HG02840 (cell line): ENCODE data around the gene ASF1A.

Source experiments
- ATAC-seq: cut with Tn5 transposase; IDR thresholded peaks from one replicate; pipeline ENCODE4 v1.9.1; 2021; ENCODE audit warnings: mild to moderate bottlenecking, moderate library complexity, moderate number of reproducible peaks; ENCODE audit not compliant: unreplicated experiment, low FRiP score

ASF1A gene

DNA sequence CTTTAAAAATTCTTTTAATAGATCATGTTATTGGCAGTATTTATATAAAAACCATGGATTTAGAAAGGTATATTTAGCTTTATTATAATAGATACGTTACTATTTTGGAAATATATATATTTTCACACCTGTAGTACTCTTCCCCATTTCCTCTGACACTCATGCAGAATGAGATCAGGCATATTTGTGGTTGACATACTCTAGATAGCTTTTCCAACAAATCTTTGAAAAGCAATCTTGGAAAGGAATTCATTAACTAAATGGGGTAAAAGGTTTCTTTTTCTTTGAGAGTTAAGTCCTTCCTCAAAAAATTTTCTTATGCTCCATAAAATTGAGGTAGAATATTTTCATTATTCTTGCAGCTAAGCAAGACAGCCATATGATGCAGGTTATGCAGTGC is 14.5 kb downstream of the ASF1A start:
- no peak for ATAC-seq

DNA sequence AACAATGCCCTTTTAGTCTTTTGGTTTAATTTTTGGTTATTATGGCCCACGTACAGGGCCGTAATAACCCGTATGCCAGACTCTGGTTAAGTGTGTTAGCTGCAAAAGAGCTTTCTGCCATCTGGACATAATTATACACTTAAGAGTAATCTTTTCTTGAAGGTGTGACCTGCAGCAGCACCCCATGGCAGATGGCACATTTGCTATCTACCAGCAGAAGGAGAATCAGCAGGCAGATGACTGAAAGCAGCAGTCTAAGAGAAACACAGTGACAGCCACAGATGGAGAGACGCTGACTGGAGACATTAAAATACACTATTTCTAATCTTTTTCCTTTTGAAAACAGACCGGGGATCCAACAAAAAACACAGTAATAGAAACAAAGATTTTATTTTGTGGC is 18.7 kb downstream of the ASF1A start:
- ATAC-seq, result no peak

DNA sequence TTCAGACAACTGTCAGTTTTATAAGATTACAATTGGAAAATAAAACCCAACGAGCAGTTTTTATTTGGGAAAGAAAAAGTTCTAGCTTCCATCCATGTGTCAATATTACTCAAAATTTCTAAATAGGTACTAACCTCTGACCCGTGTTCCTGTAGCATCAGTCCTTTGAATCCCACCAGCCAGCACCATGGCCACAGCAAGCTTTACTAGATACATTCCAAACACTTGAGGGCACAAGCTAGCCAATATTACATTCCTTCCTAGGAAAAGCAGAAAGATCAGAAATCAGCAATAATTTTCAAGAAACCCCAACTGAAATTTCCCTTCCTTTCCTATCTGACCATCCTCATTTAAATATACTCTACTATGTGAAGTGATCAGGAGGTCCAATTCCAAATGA is 19.2 kb downstream of the ASF1A start:
- no peak for ATAC-seq

DNA sequence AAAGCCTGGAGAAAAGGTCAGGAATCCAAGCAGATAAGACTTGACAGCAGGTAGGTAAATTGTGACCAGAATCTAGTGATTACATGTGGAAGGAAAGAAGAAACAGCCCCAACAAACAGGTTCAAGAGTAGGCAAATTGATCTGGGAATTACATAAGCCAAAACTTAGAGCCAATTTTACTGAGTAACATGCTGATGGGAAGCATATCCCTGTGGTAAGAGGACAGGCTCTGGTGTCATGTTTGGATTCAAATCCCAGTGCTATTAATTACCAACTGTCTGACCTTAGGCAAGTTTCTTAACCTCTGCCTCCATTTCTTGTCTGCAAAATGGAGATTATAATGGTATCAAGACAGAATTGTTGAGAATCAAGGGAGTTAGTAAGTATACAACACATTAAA is 20.6 kb downstream of the ASF1A start:
- no peak for ATAC-seq

DNA sequence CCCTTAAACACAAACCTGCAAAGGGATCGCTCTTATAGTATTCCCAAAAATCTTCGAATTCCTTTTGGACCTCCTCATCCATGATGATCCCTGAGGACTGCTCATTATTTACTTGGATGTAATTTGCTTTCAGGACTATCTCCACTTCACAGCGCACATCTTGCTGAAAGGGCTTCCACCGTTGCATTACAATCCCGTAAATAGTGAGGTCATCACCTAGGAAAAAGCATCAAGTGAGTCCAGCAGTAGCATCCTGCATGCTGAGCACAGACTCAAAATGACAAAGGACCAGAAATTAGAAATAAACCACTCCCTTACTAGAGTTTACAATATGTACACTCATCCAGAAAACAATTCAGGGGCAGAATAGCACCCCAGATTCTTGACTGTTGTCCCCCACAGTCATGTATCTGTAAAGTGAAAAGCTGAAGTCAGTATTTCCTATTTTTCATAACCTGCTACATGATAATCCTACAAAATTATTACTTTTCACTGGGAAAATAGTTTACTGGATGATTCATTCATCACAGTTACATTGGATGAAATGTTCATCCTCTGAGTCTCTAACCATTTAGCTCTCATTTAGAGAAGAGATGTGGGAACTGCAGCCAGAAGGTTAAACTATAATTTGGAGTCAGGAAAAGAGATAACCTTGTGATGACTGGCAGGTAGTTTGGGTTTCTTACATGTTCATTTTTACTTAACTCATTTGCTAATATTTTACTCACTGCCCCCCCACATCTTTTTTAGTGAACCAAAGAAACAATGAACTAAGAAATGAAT is 23.8 kb downstream of the ASF1A start:
- ATAC-seq, result no peak

DNA sequence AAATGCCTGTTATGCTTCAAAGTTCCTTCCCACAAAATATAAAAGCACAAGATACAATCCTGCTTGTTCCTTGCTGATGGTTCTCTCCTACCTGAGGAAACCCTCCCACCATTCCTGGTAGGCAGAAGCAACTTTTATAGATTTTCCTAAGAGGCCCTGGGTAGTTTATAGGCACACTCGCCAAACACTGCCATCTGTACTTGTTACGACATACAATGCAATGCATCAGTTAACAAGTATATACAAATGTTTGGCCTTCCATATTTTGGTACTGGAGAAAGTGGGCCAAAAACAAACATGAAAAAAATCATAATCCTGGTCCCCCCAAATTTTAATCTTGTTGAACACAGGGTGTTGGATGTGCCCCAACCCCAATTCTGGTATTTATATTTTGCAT is 24.4 kb downstream of the ASF1A start:
- ATAC-seq, result no peak

DNA sequence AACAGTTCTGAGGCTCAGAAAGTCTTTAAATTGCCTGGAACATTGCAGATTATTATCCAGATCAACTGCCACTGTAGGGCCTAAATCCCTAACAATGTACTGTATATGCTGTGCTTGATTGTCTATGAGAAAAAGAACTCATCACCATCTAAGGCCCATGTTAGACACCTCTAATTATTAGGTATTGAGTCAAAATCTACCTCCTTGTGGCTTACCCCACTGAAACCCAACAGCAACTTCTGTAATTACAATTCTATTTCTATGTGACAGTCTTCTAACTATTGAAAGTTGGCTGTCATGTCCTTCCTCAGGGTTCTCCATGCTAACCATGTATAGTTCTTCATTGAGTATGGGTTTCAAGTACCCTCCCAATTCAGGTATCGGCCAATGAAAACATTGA is 27.1 kb downstream of the ASF1A start:
- ATAC-seq, result no peak

DNA sequence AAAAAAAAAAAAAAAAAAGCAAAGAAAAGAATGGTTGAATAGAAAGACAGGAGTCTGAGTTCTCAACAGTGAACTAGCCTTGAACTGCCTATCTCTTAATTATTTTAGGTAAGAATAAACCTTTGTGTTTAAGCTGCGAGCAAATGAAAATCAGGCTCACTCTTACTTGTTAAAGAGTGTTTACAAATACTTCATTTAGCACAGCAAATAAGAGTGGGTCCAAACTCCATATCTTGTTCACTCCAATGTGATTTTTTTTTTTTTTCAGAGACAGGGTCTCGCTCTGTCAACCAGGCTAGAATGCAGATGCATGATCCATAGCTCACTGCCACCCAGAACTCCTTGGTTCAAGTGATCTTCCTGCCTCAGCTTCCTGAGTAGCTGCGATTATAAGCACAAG is 29.1 kb downstream of the ASF1A start:
- no peak for ATAC-seq

DNA sequence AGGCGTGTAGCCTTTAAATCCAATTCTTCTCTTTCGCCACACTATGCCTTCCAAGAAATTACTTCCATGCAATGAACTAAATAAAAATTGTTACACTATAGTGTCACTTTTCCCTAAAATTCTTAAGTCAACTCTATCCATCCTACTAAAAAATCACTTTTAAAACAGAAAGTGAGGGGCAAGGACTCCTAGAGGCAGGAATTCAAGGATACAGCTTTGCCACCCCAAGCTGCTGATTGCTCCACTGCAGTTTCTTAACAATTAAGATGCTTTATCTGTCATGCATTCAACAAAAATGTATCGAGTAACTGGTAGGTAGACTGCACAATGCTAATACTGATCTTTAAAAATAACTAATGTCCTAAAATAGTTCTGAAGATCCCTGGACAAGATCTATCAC is 36.7 kb downstream of the ASF1A start:
- no peak for ATAC-seq

DNA sequence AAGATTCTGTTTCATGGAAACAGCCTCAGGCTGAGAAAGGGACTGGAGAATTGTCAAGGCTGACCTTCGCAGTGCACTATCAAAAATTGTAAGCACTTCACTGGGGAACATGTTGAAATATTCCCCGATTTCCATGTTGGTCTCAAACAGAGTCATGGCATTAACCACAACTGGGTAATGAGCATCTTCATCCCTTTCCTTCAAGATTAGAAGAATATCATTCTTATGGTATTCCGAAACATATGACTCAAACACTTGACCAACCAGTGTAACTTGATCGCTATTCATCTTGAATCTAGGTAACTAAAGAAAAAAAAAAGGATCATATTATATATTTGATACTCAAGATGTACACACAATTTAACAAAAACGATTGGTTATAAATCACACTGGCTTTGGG is 37.5 kb downstream of the ASF1A start:
- ATAC-seq, result no peak

DNA sequence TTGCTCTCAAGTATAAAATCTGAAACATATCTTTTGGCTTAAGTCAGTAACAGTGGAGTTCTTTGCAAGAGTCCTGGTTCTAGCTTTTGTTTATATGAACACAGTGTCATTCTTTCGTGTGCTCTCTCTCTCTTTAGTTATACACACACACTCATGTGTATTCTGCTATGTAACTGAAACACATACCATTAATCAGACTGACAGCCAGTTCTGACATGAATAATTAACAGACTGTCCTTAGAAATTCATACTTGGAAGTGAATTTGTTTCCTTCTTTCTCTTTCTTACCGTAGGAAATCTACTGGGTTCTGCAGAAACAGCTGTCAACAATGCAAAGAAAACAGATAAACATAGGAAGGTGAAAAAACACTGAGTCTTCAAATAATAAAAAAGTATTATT is 38.5 kb downstream of the ASF1A start:
- ATAC-seq, result no peak

DNA sequence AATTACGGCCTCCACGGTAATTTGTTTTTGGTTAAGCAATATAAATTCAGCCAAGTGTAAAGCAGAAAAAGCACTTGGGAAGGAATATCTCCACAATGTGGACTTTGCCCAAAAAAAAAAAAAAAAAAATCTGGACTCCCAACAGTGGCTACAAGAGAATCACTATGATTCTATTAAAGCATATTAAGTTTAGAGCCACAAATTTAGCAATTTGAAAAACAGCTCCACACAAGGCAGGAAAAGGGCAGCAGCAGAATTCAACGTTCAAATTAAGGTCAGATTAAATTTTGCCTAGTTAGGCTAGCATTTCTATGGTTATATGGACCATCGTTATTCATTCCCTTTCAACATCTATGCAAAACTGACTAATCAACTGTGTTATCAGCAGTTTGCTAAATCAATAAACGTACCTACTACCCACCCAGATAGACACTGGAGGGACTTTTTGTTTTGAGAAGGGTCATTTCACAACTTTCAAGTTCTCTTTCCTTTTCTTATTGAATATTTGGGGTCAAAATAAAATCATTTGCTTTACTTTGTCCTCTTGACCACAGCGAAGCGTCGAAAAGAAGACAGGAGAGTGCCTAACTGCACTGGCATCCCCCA is 40.0 kb downstream of the ASF1A start:
- peak; percentile 4 for ATAC-seq

DNA sequence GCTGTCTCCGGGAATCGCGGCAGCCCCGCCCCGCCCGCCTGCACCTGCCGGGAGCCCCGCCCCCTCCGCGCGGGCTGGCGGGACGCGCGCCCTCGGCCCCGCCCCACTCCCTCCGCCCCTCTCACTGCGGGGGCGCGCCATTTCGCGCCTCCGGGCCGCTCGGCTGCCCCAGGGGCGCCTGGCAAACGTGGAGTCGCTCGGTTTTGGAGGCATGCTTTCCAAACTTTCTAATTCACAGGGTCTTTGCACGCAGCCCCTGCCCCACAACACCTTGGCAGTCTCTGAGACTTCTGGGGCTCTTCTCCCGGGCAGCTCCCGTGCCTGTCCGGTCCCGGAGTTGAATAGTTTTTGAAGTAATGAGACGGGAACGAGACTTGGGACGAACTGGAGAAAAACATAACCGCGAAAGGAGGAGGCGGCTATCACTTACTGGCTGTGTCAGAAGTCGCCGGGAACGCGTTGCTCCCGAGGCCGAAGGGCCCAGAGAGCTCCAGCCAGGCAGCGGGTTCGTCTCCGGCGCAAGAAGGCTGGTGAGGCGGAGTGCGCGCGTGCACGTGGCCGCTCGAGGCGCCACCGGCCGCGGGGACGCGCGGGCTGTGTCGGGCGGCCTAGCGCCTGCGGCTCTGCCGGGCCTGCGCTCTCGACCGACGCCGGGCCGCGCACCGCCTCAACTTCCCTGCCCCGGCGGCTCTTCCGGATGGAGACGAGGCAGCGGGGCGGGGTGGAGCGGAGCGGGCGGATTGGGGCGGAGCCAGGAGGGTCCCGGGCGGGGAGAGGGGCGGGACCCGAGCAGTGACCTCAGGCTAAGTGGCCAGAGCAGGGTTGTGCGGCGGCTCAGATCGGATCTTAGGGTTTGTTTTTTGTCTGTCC is 40.7 kb downstream of the ASF1A start, which contains the start of gene MCM9:
TSS of gene MCM9 (minus strand) at position 699 of the 870 bp plus-strand sequence. CDS start 3,436 bp downstream, outside the sequence.
- peak; percentile 92 for ATAC-seq

DNA sequence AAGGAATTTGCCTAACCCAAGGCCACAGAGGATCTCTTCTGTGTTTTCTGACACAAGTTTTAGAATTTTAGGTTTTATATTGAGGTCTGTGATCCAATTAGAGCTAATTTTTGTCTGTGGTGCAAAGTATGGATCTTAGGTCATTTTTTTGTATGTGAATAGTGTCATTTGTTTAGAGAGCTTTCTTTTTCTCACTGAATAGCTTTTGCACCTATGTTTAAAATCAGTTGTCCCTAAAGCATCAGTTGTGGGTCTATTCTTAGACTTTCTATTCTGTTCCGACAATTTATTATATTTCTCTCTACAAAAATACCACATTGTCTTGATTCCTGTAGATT is 41.3 kb downstream of the ASF1A start:
- peak; percentile 1 for ATAC-seq

DNA sequence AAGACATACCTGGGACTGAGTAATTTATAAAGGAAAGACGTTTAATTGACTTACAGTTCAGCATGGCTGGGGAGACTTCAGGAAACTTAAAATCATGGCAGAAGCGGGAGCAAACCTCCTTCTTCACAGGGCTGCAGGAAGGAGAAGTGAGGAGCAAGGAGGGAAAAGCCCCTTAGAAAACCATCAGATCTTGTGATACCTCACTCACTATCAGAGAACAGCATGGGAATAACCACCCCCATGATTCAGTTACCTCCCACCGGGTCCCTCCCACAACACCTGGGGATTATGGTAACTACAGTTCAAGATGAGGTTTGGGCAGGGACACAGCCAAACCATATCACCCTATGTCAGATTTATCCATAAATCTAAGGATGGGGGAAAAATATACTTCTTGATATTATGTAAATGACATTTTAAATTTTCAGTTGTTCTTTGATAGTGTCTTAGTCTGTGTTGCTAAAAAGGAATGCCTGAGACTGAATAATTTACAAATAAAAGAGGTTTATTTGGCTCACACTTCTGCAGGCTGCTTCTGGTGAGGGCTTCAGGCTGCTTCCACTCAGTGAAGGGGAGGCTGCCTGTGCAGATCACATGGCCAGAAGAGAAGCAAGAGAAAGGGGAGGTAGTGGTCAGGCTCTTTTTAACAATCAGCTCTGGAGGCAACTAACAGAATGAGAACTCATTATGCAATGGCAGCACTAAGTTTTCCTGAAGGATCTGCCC is 42.2 kb downstream of the ASF1A start:
- ATAC-seq, result no peak

DNA sequence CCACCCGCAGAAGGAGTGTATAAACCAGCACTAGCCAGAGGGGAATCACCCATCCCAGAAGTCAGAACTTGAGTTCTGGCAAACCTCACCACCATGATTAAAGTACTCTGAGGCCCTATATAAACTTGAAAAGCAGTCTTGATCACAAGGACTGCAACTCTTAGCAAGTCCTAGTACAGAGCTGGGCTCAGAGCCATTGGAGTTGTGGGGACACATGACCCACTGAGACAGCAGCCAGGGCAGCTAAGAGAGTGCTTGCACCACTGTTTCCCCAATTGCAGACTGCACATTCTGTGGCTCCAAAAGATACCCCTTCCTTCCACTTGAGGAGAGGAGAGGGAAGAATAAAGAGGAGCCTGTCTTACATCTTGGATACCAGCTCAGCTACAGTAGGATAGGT is 45.7 kb downstream of the ASF1A start:
- no peak for ATAC-seq

DNA sequence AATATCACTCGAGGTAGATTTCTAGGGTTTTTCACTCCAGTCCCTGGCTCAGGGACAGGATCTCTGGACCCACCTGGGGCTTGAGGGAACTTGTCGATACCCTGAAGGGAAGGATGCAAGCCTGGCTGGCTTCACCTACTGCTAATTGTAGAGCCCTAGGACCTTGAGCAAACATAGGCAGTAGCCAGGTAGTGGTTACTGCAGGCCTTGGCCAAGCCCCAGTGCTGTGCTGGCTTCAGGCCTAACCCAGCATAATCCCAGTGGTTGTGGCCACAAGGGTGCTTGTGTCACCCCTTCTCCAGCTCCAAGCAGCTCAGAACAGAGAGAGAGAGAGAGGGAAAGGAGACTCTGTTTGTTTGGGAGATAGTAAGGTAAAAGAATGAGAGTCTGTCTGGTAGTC is 46.8 kb downstream of the ASF1A start:
- ATAC-seq, result no peak

DNA sequence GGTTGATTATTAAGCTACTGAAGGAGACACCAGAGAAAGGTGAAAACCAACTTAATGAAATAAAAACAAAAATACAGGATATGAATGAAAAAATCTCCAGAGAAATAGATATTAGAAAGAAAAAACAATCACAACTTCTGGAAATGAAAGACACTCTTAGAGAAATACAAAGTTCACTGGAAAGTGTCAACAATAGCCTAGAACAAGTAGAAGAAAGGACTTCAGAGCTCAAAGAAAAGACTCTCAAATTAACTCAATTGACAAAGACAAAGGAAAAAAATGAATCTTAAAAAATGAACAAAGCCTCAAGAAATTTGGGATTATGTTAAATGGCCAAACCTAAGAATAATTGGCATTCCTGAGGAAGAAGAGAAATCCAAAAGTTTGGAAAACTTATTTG is 51.3 kb downstream of the ASF1A start:
- no peak for ATAC-seq

DNA sequence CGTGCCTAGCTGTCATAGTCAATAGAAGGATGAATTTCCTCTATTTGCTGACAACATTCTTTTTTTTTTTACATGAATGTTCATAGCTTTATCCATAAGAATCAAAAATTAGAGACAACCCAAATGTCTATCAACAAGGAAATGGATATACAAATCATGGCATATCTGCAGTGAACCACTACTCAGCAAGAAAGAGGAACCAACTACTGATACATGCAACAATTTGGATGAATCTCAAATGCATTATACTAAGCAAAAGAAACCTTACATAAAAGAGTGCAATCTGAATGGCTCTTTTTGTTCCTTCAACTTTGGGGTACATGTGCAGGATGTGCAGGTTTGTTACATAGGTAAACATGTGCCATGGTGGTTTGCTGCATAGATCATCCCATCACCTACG is 58.7 kb downstream of the ASF1A start:
- ATAC-seq, result no peak

DNA sequence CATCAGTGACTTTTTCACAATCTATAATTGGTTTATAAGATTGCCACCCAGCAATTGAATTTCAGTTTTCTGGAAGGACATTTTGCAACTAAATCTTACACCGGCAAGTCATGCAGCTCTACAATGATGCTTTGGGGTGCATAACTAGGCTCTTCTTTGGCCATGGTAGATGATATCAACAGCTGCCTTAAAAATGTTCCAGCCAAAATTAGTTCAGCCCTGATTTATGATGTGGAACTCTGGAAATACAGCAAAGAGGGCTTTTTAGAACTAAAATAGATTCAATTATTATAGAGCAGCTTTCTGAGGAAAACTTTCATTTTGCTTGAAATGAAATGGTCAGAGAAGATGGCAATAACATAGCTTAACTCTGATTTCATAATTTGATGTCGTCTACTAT is 59.4 kb downstream of the ASF1A start:
- no peak for ATAC-seq
